NOMO-1 treated with dmso at 0.1 percent for 144 hours (cell line): ENCODE results near the gene ZNF213.
"Not testable (repeated sequence)": the region's sequence is repeated elsewhere in the genome, so short reads cannot be mapped to it uniquely, and the experiment has no call there.

Experiments used
- DNase-seq: peaks from one replicate; lab custom pipeline; 2025; ENCODE audit not compliant: unreplicated experiment; lab: John Stamatoyannopoulos, UW

Gene ZNF213

DNA sequence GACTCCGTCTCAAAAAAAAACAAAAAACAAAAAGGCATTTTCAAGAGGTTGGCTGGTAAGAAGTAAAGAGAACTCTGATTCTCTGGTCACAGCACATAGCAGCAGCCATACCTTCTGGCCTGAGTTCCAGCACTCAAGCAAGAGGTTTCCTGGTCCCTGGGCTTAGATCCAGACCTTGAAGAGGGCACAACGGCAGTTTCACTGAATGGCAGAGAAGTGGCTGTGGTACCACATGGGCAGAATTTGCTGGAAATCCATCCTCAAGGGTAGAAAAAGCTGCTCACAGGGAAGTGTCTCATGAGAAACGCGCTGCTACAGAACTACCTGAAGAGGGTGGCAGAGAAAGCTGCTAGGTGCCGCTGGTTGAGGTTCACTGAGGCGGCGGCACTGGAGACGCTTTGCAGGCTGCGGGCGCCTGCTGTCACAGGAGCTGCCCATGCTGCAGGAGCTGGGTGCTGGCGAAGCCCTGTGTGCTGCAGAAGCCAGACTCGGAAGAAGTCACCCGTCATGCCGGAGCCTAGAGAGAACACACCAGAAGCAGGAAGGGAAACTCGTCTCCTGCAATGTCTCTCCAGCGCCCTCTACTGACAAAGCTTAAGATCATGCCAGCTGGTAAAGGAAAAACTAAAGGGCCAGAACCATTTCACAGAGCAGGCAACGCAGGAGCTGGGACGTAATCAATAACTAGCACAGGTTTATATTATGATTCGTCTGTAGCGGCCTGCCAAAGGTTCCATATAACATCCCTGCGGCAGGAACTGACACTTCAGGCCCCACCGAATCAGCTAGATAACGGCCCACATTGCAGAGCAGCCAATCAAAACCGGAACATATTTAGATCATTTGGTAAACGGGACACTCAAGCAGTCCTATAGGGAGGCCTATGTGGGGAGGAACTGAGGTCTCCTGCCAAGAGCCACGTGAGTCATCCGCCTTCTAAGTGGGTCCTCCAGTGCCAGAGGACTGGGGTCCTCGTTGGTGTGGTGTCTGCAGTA lies 5.4 kb upstream of the ZNF213 start:
- DNase-seq: peak; percentile 81

DNA sequence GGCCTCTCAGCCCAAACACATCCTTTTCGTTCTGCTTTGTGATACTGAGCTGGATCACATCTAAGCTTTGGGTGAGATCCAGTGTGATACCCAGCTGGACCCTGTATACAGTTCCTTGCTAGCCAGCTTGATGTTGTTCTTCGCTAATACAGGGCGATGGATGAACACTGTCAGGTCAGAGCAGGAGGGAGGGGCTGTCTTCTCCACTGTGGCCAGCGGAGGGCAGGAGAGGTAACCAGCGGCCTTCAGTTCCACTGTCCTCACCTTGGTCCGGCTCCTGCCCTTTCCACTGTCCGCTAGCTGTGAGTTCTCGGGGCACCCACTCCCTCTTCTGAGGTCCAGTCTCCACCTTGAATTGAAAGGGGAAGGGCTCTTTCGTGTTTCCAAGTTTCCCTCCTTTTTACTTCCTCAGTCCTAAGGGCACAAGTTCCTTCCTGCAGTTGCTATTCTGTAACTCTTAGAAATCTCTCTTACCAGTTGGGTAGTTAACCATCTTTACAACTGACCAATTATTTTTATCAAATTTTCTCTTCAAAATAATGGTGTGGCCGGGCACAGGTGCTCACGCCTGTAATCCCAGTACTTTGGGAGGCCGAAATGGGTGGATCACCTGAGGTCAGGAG lies 3.0 kb upstream of the ZNF213 start:
- no peak for DNase-seq

DNA sequence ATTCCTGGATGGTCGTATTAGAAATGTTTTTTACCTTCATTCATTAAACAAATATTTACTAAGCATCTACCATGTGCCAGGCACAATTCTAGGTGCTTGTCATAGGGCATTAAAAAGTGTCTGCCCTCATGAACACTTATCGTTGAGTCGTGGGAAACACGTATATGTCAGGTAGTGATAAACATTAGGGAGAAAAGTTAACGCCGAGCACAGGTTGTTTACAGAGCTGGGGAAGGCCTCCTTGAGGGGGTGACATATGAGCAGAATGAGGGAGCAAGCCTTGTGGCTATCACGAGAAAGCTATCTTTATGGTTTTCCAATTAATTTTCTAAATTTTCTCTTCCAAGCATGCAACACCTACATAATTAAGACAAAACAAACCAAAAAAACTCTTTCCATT lies 985 bp upstream of the ZNF213 start:
- DNase-seq: no peak

DNA sequence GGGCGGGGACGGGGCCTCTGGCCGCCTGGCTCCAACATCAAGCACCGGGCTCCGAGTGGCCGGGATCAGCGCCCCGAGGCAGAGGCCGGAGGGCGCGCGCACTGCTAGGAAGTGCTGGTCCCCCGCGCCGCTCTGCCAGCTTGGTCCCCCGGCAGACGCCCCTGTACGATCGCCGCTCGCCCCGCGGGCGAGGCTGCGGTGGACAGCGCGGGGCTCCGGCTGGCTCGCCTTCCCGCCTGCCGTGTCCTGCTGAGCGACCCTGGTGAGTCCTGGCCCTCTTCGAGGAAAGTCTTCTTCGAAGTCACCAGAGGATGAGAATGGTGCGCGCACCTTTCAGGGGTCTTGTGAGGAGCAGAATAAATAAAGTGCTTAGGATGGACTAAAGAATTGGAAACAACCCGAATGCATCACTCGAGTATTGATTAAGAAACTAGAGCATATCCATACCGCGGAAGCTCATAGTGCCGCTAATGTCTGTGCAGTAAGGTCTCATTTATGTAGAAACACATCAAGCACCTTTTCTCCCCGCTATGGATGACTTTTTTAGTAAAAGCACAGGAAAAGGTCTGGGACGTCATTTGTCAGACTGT lies 392 bp downstream of the ZNF213 start:
- DNase-seq: no peak

DNA sequence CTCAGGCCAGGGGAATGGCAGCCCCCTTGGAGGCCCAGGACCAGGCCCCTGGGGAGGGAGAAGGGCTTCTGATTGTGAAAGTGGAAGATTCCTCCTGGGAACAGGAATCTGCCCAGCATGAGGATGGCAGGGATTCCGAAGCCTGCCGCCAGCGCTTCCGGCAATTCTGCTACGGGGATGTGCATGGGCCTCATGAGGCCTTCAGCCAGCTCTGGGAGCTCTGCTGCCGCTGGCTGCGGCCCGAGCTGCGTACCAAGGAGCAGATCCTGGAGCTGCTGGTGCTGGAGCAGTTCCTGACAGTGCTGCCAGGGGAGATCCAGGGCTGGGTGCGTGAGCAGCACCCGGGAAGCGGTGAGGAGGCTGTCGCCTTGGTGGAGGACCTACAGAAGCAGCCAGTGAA lies 2.4 kb downstream of the ZNF213 start:
- DNase-seq: no peak

DNA sequence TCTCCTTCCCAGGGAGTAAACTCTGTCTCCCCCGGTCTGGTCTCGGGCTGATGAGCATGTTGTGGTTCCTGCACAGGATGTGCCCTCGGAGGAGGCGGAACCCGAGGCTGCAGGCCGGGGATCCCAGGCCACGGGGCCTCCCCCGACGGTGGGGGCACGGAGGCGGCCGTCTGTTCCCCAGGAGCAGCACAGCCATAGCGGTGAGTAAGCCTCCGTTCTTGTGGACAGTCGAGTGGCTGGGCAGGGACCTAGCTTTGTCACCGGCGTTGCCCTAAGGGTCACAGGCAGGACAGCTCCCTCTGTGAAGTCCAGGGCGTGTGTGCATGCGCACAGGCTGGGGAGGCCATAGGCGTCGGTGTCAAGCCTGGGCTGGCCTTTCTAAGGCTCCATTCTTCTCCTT lies 3.5 kb downstream of the ZNF213 start:
- no peak for DNase-seq

DNA sequence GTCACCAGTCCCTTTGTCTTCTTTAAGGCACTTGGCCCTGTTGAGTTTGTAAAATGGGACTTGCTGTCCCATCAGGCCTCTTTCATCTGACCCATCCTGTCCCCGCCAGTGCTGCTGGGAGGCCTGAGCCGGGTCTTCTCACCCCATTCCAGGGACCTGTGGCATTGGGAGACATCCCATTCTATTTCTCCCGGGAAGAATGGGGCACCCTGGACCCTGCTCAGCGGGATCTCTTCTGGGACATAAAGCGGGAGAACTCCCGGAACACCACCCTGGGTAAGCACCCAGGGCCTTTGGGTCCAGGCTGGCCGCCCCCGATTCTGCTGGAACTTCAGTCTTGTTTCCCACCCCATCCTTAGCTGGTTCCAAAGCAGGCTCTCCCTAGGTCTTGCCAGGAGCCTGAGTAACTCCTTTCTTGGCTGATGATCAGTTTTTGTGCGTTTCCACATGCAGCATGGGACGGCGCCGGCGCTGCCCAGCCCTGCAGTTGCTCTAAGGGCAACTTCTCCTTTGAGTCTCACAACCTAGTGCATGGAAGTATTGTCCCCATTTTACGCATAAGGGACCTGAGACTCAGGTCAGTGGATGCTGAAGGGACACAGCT lies 4.1 kb downstream of the ZNF213 start:
- no peak for DNase-seq

DNA sequence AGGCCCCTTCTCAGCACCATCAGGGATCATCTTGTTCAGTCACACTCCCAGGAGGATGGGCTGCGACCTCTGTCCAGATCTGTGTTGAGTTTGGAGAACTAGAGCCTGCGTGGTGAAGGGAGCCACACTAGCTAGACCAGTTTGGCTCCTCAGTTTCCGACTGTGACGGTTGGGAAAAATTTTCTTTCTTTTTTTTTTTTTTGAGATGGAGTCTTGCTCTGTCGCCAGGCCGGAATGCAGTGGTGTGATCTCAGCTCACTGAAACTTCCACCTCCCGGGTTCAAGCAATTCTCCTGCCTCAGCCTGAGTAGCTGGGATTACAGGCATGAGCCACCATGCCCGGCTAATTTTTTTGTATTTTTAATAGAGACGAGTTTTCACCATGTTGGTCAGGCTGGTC lies 4.7 kb downstream of the ZNF213 start:
- DNase-seq: not testable (repeated sequence)

DNA sequence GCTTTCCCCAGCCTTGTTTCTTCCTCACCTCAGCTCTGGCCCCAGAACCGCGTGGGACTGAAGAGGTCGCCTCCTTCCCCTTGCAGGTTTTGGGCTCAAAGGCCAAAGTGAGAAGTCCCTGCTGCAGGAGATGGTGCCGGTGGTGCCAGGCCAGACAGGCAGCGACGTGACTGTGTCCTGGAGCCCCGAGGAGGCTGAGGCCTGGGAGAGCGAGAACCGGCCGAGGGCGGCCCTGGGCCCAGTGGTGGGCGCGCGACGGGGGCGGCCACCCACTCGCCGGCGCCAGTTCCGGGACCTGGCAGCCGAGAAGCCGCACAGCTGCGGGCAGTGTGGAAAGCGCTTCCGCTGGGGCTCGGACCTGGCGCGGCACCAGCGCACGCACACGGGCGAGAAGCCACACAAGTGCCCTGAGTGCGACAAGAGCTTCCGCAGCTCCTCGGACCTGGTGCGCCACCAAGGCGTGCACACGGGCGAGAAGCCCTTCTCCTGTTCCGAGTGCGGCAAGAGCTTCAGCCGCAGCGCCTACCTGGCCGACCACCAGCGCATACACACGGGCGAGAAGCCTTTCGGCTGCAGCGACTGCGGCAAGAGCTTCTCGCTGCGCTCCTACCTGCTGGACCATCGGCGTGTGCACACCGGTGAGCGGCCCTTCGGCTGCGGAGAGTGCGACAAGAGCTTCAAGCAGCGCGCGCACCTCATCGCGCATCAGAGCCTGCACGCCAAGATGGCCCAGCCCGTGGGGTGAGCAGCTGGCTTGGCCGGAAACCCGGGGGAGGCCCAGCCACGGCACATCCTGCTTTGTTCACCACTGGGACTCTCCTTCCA lies 6.0 kb downstream of the ZNF213 start:
- no peak for DNase-seq

DNA sequence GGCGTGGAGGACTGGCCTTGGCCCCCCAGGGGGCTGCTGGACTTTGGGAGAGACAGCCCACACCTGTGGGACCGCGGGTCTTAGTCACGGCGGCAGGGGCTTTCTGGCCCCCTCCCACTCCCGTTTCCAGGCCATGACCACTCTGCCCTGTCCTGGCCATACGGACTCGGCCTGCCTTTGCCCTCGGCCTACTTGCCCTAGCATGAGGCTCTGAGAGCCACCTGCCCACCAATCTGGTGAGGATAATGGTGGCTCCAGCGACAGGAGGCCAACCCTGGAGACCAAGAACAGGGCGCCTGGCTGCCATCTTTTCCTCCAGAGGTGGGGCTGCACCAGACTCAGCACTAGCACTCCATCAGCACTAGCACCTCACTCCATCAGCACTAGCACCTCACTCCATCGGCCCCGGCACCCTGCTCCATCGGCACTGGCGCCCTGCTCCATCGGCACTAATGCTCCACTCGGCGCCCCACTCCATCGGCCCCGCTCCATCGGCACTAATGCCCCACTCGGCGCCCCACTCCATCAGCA lies 7.0 kb downstream of the ZNF213 start:
- DNase-seq: no peak

DNA sequence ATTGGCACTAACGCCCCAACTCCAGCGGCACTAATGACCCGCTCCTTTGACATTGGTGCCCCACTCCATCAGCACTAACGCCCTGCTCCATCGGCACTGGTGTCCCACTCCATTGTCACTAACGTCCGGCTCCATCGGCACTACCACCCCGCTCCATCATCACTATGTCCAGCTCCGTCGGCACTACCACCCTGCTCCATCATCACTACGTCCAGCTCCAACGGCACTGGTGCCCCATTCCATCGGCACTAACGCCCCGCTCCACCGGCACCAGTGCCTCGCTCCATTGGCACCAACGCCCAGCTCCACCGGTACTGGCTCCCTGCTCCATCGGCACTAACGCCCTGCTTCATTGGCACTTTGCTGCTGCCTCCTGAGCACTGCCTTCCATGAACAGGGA lies 7.5 kb downstream of the ZNF213 start:
- no peak for DNase-seq

DNA sequence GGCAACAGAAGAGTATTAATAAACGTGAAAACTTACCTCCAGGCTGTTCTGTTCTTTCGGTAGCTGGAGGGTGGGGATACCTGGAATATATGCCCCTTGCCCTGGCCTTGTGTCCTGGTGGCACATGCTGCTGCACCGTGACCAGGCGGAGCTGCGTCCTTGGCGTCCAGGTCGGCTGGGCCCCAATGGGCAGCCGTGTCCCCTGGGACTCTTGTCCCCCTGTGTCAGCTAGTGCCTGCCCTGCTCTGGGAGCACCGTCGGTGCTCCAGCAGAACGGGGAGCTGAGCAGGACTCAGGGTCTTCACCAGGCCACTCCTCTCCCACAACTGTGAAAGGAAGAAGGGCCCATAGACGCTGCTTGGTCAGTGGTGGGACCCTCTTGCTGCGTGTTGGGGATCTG lies 7.9 kb downstream of the ZNF213 start:
- no peak for DNase-seq

DNA sequence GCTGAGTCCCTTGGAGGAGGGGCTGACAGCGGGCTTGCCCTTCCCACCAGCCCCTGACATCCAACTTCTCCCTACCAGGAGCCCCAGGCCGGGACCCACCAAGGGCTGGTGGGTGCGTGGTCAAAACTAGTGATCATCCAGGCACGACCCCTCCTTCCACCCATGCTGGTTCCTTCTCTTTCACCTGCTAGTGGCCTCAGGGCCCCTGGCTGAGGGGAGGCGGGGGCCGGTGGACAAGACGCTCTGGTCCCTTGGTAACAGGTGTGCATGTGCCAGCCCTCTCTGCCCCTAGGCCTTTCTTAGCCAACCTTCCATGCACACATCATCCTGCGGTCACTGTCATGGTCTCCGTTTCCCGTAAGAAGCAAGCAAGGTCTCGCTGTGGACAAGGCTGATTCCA lies 8.4 kb downstream of the ZNF213 start:
- DNase-seq: no peak

DNA sequence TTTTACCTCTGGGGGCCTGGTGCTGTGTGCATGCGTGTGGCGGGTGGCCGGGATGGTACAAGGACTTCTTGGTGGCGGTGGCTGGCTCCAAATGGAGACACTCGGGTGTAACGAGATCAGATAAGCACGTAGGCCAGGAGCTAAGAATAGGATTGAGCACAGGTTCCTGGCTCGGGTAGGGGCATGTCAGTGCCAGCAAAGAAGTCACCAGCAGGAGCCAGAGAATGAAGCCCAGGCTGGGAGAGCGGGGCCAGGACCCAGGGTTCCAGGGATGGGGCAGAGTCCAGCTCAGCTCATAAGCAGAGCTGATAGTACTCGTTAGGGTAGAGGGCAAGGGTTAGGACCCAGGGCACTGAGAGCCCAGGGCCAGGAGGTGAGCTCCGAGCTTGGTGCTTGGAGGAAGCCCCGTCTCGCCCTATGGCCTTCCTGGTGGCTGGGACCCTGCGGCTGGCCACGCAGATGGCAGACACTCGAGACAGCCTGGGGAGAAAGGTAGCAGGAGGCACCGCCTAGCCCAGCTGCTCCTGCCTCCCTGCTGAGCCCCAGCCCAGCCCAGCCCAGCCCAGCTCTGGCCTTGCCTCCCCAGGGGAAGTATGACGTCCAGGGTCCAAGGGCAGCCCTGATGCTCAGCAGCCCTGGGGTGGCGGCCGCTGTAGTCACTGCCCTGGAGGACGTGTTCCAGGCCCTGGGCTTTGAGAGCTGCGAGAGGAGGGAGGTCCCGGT lies 8.9 kb downstream of the ZNF213 start:
- no peak for DNase-seq

DNA sequence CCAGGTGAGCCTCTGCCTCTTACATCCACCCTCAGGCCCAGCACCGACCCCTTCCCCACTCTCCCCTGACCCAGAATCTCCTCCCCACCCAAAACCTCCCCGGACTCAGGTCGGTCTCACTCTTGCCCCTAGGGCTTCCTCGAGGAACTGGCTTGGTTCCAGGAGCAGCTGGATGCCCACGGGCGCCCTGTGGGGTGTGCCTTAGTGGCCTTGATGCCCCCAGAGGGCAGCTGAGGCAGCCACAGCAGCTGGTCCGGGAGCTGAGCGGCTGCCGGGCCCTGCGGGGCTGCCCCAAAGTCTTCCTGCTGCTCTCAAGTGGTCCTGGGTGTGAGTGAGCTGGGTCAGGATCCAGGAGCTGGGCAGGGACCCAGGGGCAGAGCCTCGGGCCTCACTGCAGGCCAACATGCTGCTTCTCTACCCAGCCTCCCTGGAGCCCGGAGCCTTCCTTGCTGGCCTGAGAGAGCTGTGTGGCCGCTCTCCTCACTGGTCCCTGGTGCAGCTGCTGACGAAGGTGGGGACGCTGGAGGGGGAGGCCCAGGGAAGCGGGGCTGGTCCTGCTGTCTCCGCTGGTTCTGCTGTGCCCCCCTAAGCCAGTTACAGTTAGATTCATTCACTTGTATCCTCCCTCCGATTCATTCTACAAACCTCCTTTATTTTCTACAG lies 9.6 kb downstream of the ZNF213 start:
- DNase-seq: no peak

DNA sequence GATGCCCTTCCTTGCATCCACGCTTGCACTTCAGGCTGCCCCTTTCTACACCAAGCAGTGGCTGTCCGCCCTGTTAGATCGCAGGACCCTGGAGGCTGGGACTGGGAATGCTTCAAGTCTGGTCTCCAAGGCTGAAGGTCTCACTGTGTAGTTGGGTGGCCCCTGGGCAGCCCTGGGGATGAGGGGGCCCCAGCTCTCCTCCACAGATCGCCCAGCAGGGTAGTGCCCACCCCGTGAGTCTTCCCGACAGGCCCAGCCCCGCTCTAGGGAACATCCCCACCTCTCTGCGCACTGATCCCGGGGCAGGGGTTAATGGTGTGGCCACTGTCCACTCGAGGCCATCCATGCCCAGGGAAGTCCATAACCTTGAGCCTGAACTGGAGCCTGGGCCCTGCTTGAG lies 10.3 kb downstream of the ZNF213 start:
- DNase-seq: no peak

DNA sequence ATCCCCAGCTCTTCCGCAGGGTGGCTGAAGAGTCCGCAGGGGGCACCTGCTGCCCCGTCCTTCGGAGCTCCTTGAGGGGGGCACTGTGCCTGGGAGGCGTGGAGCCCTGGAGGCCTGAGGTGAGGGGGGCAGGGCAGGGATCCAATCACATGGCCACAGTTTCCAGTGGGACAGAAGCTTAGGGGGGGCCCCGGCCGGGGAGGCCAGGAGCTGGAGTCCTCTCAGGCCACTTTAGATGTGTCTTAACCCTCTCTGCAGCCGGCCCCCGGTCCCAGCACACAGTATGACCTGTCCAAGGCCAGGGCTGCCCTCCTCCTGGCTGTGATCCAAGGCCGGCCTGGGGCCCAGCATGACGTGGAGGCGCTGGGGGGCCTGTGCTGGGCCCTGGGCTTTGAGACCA lies 10.8 kb downstream of the ZNF213 start:
- DNase-seq: no peak

DNA sequence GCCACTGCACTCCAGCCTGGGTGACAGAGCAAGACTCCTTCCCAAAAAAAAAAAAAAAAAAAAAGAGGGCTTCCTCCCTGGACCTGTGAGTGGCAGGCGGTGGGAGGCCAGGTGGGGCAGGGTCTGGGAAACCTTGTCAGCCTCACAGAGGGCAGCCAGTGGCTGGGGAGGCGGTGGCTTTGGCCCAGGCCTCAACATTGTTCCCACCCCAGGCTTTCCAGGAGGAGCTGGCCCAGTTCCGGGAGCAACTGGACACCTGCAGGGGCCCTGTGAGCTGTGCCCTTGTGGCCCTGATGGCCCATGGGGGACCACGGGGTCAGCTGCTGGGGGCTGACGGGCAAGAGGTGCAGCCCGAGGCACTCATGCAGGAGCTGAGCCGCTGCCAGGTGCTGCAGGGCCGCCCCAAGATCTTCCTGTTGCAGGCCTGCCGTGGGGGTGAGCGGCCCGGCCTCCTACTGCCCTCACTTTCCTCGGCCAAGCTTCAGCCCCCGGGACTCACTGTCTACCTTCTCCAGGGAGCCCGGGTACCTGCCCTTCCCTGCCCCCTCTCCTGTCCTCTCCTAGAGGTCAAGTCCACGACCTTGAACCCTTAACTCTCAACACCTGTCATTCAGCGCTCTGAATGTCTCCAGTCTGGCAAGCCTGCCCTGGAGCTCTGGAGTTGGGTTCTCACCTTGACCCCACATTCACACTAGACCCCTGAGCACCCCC lies 12.4 kb downstream of the ZNF213 start:
- no peak for DNase-seq

DNA sequence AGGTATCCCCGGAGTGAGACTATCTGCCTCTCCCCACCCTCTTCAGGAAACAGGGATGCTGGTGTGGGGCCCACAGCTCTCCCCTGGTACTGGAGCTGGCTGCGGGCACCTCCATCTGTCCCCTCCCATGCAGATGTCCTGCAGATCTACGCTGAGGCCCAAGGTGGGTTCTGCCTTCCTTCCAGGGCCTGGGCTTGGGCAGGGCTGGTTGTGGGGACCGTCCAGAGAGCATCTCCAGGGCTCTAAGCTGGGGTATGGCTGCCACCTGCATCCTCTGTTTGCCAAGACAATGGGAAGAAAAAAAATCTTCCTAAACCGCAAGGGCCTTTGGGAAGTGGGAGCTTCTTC lies 12.9 kb downstream of the ZNF213 start:
- DNase-seq: no peak
